ENCODE measurements around the gene RALGPS1. TPM values are rescaled to one million over a fixed set of nuclear protein-coding genes. Genes with fewer than 3 reads are reported as not detected.

Gene RALGPS1
- total and polyA plus RNA-seq, 8 donors = 4.7 to 150 (median 42.2) TPM

- Histone ChIP-seq H3K36me3 (peaks cover 0 to 10% (median 3%) of the 10 kb centered on the region in 4 donors), H3K4me1 (peaks cover 30 to 59% (median 41%) of the 10 kb centered on the region in 4 donors), H3K27ac (peak overlapping the region in 4 of 5 donors; percentile 33 to 86 (median 86)), H3K27me3 (no peaks in the 10 kb centered on the region), H3K9me3 (no peaks in the 10 kb centered on the region), H3K4me3 (no peak overlapping the region)
- intact Hi-C loops (cut with DNase I; ENCODE audit: low total_unique reads) = no loop called here
- no peak for DNase-seq
- TF ChIP-seq EP300 (IDR thresholded peaks at IDR 0.05) (no peak), POLR2A (IDR thresholded peaks at IDR 0.05) (no peak), CTCF (IDR thresholded peaks at IDR 0.05) (no peak), POLR2AphosphoS5 (IDR thresholded peaks at IDR 0.05) (no peak)
- WGBS, 5 donors = 81 to 98% (median 86%) methylated on average over 5 to 10 of the region's 10 CpGs
These were observed 270.1 kb downstream of the RALGPS1 start for GRCh38 chr9:127184641-127185040.

DNA sequence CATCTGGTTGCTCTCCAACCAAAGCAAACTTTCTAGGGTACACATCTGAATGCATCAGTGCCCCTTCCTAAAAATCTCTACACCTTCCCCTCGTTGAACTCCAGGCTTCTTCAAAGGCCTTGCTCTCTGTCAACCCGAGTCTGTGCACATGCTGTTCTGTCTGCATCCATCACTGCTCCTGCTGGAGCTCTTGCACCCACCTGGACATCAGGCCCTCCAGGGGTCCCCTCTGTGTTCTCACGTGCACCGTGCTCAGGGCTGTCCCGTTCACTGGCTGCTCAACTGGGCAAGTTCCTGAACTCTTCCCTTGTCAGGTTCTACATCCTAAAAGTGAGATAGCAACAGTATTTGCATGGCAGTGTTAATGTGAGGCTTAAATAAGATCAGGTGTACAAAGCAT lies 270.6 kb downstream of the RALGPS1 start:
- 83 to 92% (median 84%) methylated on average over 4 to 5 of the region's 5 CpGs for WGBS, 5 donors
- intact Hi-C loops (cut with DNase I; ENCODE audit: low total_unique reads) = no loop called here
- peak overlapping the region in 4 of 5 donors; percentile 33 to 86 (median 86) for H3K27ac ChIP-seq

GRCh38 chr9:127185931-127186781 lies 271.6 kb downstream of the RALGPS1 start:
- Histone ChIP-seq H3K27ac (peak overlapping the region; percentile 72 to 86 (median 86)), H3K9me3 (no peaks in the 10 kb centered on the region), H3K36me3 (peaks cover 0 to 10% (median 3%) of the 10 kb centered on the region in 4 donors), H3K27me3 (no peaks in the 10 kb centered on the region), H3K4me3 (no peak overlapping the region), H3K4me1 (peaks cover 25 to 48% (median 34%) of the 10 kb centered on the region in 4 donors)
- 41 to 55% (median 46%) methylated on average over 8 to 11 of the region's 11 CpGs for WGBS, 5 donors
- intact Hi-C loops (cut with DNase I; ENCODE audit: low total_unique reads) = no loop called here
- peak; percentile 36 to 92 for DNase-seq
- peak in 2 of 3 donors; percentile 64 to 82 for TF ChIP-seq POLR2AphosphoS5 (IDR thresholded peaks at IDR 0.05)
- TF ChIP-seq POLR2A (IDR thresholded peaks at IDR 0.05) = no peak
- no peak for TF ChIP-seq CTCF (IDR thresholded peaks at IDR 0.05)
- TF ChIP-seq EP300 (IDR thresholded peaks at IDR 0.05) = peak; percentile 83

More for the DNA sequence above, 270.6 kb downstream of the RALGPS1 start:
- no peak for TF ChIP-seq EP300 (IDR thresholded peaks at IDR 0.05)
- TF ChIP-seq POLR2A (IDR thresholded peaks at IDR 0.05) = no peak
- TF ChIP-seq CTCF (IDR thresholded peaks at IDR 0.05) = no peak
- no peak for TF ChIP-seq POLR2AphosphoS5 (IDR thresholded peaks at IDR 0.05)
- peaks cover 26 to 54% (median 37%) of the 10 kb centered on the region in 4 donors for H3K4me1 ChIP-seq
- H3K4me3 ChIP-seq = no peak overlapping the region
- H3K27me3 ChIP-seq = no peaks in the 10 kb centered on the region
- DNase-seq = no peak
- H3K36me3 ChIP-seq = peaks cover 0 to 10% (median 3%) of the 10 kb centered on the region in 4 donors
- no peaks in the 10 kb centered on the region for H3K9me3 ChIP-seq

DNA sequence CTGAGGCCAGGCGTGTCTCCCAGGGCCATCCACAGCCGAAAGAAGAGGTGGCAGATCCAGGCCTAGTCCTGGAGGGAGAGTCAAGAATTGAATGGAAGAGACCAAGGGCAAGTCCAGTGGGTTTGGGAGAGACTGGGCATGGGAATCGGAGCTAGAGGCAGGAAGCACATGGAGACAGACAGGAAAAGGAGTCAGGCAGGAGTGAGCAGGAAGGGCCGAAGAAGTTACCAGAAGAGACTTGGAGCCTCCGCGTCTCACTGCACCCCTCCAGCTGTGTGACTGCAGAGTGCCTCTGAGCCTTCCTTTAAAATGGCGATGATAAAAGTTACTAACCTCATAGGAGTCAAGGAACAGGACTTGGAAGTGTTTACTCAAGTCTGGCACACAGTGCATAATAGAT lies 272.2 kb downstream of the RALGPS1 start:
- DNase-seq = no peak
- TF ChIP-seq CTCF (IDR thresholded peaks at IDR 0.05) (no peak), EP300 (IDR thresholded peaks at IDR 0.05) (no peak), POLR2AphosphoS5 (IDR thresholded peaks at IDR 0.05) (no peak), POLR2A (IDR thresholded peaks at IDR 0.05) (no peak)
- intact Hi-C loops (cut with DNase I; ENCODE audit: low total_unique reads) = no loop called here
- H3K27ac ChIP-seq = peak overlapping the region; percentile 72 to 86 (median 86)
- no peaks in the 10 kb centered on the region for H3K27me3 ChIP-seq
- H3K9me3 ChIP-seq = no peaks in the 10 kb centered on the region
- H3K4me3 ChIP-seq = no peak overlapping the region
- peaks cover 0 to 10% (median 3%) of the 10 kb centered on the region in 4 donors for H3K36me3 ChIP-seq
- peaks cover 25 to 48% (median 34%) of the 10 kb centered on the region in 4 donors for H3K4me1 ChIP-seq
- WGBS, 5 donors = 64 to 79% (median 72%) methylated on average over 7 of the region's 7 CpGs
